GM19351 (cell line): ENCODE measurements around the gene SIVA1.

Source experiments
- ATAC-seq: cut with Tn5 transposase; IDR thresholded peaks from one replicate; pipeline ENCODE4 v1.9.1; 2021; ENCODE audit warnings: mild to moderate bottlenecking, moderate library complexity; ENCODE audit not compliant: unreplicated experiment

Gene SIVA1

GRCh38 chr14:104782086-104782807, 29.3 kb downstream of the SIVA1 start:
- no peak for ATAC-seq

GRCh38 chr14:104782808-104783139, 29.8 kb downstream of the SIVA1 start:
- ATAC-seq = no peak

- no peak for ATAC-seq
These were observed 30.7 kb downstream of the SIVA1 start for GRCh38 chr14:104783484-104784217.

GRCh38 chr14:104784218-104784568, 31.2 kb downstream of the SIVA1 start:
- no peak for ATAC-seq

- ATAC-seq = no peak
These were observed 32.1 kb downstream of the SIVA1 start for GRCh38 chr14:104784846-104785707.

GRCh38 chr14:104785708-104786080, 32.7 kb downstream of the SIVA1 start:
- ATAC-seq = no peak

GRCh38 chr14:104786091-104786586, 33.2 kb downstream of the SIVA1 start:
- ATAC-seq = no peak

- no peak for ATAC-seq
These were observed 34.1 kb downstream of the SIVA1 start for GRCh38 chr14:104786726-104787675.

- ATAC-seq = no peak
These were observed 34.8 kb downstream of the SIVA1 start for GRCh38 chr14:104787736-104788135.

- no peak for ATAC-seq
These were observed 35.3 kb downstream of the SIVA1 start for GRCh38 chr14:104788161-104788818.

GRCh38 chr14:104788873-104789663, 36.1 kb downstream of the SIVA1 start:
- no peak for ATAC-seq

- no peak for ATAC-seq
These were observed 37.1 kb downstream of the SIVA1 start for GRCh38 chr14:104789752-104790743.

GRCh38 chr14:104791425-104791824, 38.5 kb downstream of the SIVA1 start:
- no peak for ATAC-seq

GRCh38 chr14:104792101-104792884, 39.3 kb downstream of the SIVA1 start:
- no peak for ATAC-seq

GRCh38 chr14:104792945-104793702, 40.2 kb downstream of the SIVA1 start:
- ATAC-seq = no peak

GRCh38 chr14:104793703-104793959, 40.7 kb downstream of the SIVA1 start:
- no peak for ATAC-seq

GRCh38 chr14:104794099-104794498, 41.2 kb downstream of the SIVA1 start:
- ATAC-seq = no peak
